ENCODE results near the gene CDRT15. TPM values are rescaled to one million over a fixed set of nuclear protein-coding genes. Genes with fewer than 3 reads are reported as not detected.

Gene CDRT15
- total RNA-seq, 1 experiment from 2014 or later, result not detected

- no CpG with 5 or more reads among the region's 2 CpGs for WGBS (ENCODE audit: extremely low coverage, insufficient read length, low lambda C conversion rate)
- DNase-seq, result no peak
- no peaks in the 10 kb centered on the region; the same call in 1 of the 2 replicates for H3K27me3 ChIP-seq (ENCODE audit: insufficient read depth, low read length)
Measured at GRCh38 chr17:14276535-14277250, 40.0 kb upstream of the CDRT15 start.

More at GRCh38 chr17:14276535-14277250, 40.0 kb upstream of the CDRT15 start:
- no peak for TF ChIP-seq CTCF (conservative IDR thresholded peaks at IDR 0.05)
- Histone ChIP-seq H2BK5ac (ENCODE audit: insufficient read length, low read length) (no peak overlapping the region), H3K9ac (ENCODE audit: extremely low read depth, insufficient read length, low read length) (no peak overlapping the region), H2AFZ (ENCODE audit: low read length) (no peak overlapping the region), H4K5ac (ENCODE audit: insufficient read length, low read depth, low read length) (no peak overlapping the region), H3T11ph (ENCODE audit: low read length) (no peak overlapping the region), H3K79me2 (ENCODE audit: insufficient read depth, low read length) (no peaks in the 10 kb centered on the region), H2BK15ac (ENCODE audit: low read depth, low read length) (no peak overlapping the region), H3K56ac (ENCODE audit: insufficient read length, low read depth, low read length) (no peak overlapping the region), H4K20me1 (ENCODE audit: control insufficient read depth, insufficient read depth, insufficient read length) (no peaks in the 10 kb centered on the region), H3K23me2 (ENCODE audit: insufficient read length, low read depth, low read length, poor library complexity, severe bottlenecking) (no peaks in the 10 kb centered on the region), H3K4ac (ENCODE audit: low read depth, low read length) (no peak overlapping the region), H2BK20ac (ENCODE audit: low read depth, low read length, poor library complexity, severe bottlenecking) (no peak overlapping the region), H3K23ac (ENCODE audit: insufficient read length, low read depth, low read length) (no peak overlapping the region), H3K9me3 (ENCODE audit: control insufficient read depth, low read depth, low read length) (no peaks in the 10 kb centered on the region), H3K4me1 (ENCODE audit: insufficient read depth, low read length) (no peaks in the 10 kb centered on the region), H4K91ac (ENCODE audit: insufficient read length, low read depth, low read length) (no peak overlapping the region), H3K79me1 (ENCODE audit: insufficient read depth, low read depth, low read length, poor library complexity, severe bottlenecking) (no peaks in the 10 kb centered on the region), H3K14ac (ENCODE audit: insufficient read depth, low read length) (no peak overlapping the region), H3K27ac (ENCODE audit: insufficient read length, low read depth, low read length) (no peak overlapping the region), H4K8ac (replicated peaks; ENCODE audit: insufficient read length, low read depth, low read length) (no peak overlapping the region), H2BK120ac (ENCODE audit: low read depth, low read length, poor library complexity, severe bottlenecking) (no peak overlapping the region), H3K18ac (ENCODE audit: insufficient read length, low read depth, low read length) (no peak overlapping the region), H2AK5ac (ENCODE audit: insufficient read length, low read length) (no peak overlapping the region), H2BK12ac (ENCODE audit: insufficient read length, low read depth, low read length) (no peak overlapping the region), H3K4me2 (ENCODE audit: insufficient read depth, insufficient read length, low read length) (no peak overlapping the region)
- no peaks in the 10 kb centered on the region for H3K4me1 Mint-ChIP-seq
- H3K27me3 Mint-ChIP-seq (ENCODE audit: low read depth), result peaks cover 3% of the 10 kb centered on the region; the same call in 1 of the 2 replicates
- H3K36me3 Mint-ChIP-seq (ENCODE audit: insufficient read depth in 1 of 3, low read depth in 3 of 3), result no peaks in the 10 kb centered on the region; a peak in 2 of 7 replicates
- H3K9me3 Mint-ChIP-seq, result peaks cover 0 to 4% of the 10 kb centered on the region in 2 experiments; a peak in 1 of 5 replicates
- H3K4me3 Mint-ChIP-seq, result no peak overlapping the region
- no peak overlapping the region; a peak in 1 of 7 replicates for H3K27ac Mint-ChIP-seq

All from H9 (cell line).